MCF 10A (cell line): Measurements from ENCODE around the gene CASP3. TPM values are rescaled to one million over a fixed set of nuclear protein-coding genes. Genes with fewer than 3 reads are reported as not detected.
"Not testable (repeated sequence)": the region's sequence is repeated elsewhere in the genome, so short reads cannot be mapped to it uniquely, and the experiment has no call there.

Experiments
- BruUV-seq: library from RNA; stranded (reverse); fragments of 400-500 nt; replicated peaks from 2 replicates; lab custom pipeline; 2021; lab: Mats Ljungman, UMichigan
- CTCF ChIA-PET: fragments of 300-600 bp; sonication (Branson Sonifier 250); formaldehyde crosslinking; extraction: SDS; loops from one replicate; lab custom pipeline; 2021; ENCODE audit warnings: antibody characterized with exemption, inconsistent platforms; lab: Yijun Ruan, JAX
- POLR2A ChIA-PET: fragments of 300-600, 350-650 bp; sonication (Branson Sonifier 250); formaldehyde crosslinking; extraction: SDS; loops from one replicate; lab custom pipeline; 2020; ENCODE audit warnings: antibody characterized with exemption, inconsistent platforms; lab: Yijun Ruan, JAX
- DNase-seq: peaks from one replicate; pipeline ENCODE4 v3.0.0-alpha.2; 2018; ENCODE audit not compliant: unreplicated experiment
- H3K27ac Mint-ChIP-seq: one replicate; pipeline ENCODE4 v1.8.0; 2022; ENCODE audit warnings: mild to moderate bottlenecking, low read depth, mixed read lengths; ENCODE audit not compliant: unreplicated experiment
- H3K27me3 Mint-ChIP-seq: one replicate; pipeline ENCODE4 v1.8.0; 2022; ENCODE audit warnings: mixed read lengths; ENCODE audit not compliant: insufficient read depth, unreplicated experiment
- H3K36me3 Mint-ChIP-seq: one replicate; pipeline ENCODE4 v1.8.0; 2022; ENCODE audit warnings: mild to moderate bottlenecking, moderate library complexity, mixed read lengths; ENCODE audit not compliant: insufficient read depth, unreplicated experiment
- H3K4me1 Mint-ChIP-seq: one replicate; pipeline ENCODE4 v1.8.0; 2022; ENCODE audit warnings: mixed read lengths; ENCODE audit not compliant: insufficient read depth, unreplicated experiment
- H3K4me3 Mint-ChIP-seq: one replicate; pipeline ENCODE4 v1.8.0; 2022; ENCODE audit warnings: mild to moderate bottlenecking, moderate library complexity, mixed read lengths; ENCODE audit not compliant: unreplicated experiment
- H3K9me3 Mint-ChIP-seq: one replicate; pipeline ENCODE4 v1.8.0; 2022; ENCODE audit warnings: mixed read lengths; ENCODE audit not compliant: unreplicated experiment
- intact Hi-C: fragments of 100-400 bp; cut with micrococcal nuclease; formaldehyde crosslinking; loops from 2 replicates; pipeline ENCODE4 v1.14.1; 2022
- total RNA-seq: library from RNA; stranded (reverse); gene quantifications from 2 replicates; pipeline ENCODE4 v1.2.3, GENCODE V29; 2022
- TF ChIP-seq, protein P1 (sequence below): fragments of 200-600 bp; IDR thresholded peaks from one replicate; pipeline ENCODE4 v1.8.0; 2022; ENCODE audit warnings: antibody characterized with exemption, mild to moderate bottlenecking; ENCODE audit not compliant: unreplicated experiment

Gene CASP3
- total RNA-seq, 1 experiment from 2014 or later = 27.4 TPM

DNA sequence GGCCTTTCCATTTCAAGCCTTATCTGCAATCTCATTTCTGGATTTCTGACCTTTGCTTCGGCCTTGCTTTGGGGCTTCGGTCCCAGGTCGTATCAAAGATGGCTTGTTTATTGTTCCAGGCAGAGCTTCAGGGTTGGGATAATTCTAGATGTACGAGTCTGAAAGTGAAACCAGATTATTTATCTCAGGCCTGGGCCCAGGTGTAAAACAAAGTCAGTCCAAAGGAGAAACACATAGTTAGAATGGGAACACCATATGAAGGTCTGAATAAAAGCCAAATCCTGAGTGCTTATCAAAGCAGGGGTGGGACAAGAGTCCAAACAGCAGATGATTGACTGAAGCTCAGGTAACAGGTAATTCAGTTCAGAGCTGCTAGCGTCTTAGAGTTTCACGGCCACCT is 17.4 kb upstream of the CASP3 start:
- ChIA-PET CTCF (interaction anchor here (0.6 to 0.7 kb wide), 2 partner anchors 17 to 403 kb away, joined by 3 read pairs; no protein-coding TSS in a partner anchor), POLR2A (no interaction called here)
- no TSS peak for BruUV-seq
- Mint-ChIP-seq H3K4me3 (no peak overlapping the region), H3K27ac (no peak overlapping the region), H3K4me1 (no peaks in the 10 kb centered on the region), H3K36me3 (peaks cover 47% of the 10 kb centered on the region), H3K9me3 (no peaks in the 10 kb centered on the region), H3K27me3 (no peaks in the 10 kb centered on the region)
- intact Hi-C loops = no loop called here
- TF ChIP-seq, protein P1, sequence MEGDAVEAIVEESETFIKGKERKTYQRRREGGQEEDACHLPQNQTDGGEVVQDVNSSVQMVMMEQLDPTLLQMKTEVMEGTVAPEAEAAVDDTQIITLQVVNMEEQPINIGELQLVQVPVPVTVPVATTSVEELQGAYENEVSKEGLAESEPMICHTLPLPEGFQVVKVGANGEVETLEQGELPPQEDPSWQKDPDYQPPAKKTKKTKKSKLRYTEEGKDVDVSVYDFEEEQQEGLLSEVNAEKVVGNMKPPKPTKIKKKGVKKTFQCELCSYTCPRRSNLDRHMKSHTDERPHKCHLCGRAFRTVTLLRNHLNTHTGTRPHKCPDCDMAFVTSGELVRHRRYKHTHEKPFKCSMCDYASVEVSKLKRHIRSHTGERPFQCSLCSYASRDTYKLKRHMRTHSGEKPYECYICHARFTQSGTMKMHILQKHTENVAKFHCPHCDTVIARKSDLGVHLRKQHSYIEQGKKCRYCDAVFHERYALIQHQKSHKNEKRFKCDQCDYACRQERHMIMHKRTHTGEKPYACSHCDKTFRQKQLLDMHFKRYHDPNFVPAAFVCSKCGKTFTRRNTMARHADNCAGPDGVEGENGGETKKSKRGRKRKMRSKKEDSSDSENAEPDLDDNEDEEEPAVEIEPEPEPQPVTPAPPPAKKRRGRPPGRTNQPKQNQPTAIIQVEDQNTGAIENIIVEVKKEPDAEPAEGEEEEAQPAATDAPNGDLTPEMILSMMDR = no peak
- DNase-seq = no peak

DNA sequence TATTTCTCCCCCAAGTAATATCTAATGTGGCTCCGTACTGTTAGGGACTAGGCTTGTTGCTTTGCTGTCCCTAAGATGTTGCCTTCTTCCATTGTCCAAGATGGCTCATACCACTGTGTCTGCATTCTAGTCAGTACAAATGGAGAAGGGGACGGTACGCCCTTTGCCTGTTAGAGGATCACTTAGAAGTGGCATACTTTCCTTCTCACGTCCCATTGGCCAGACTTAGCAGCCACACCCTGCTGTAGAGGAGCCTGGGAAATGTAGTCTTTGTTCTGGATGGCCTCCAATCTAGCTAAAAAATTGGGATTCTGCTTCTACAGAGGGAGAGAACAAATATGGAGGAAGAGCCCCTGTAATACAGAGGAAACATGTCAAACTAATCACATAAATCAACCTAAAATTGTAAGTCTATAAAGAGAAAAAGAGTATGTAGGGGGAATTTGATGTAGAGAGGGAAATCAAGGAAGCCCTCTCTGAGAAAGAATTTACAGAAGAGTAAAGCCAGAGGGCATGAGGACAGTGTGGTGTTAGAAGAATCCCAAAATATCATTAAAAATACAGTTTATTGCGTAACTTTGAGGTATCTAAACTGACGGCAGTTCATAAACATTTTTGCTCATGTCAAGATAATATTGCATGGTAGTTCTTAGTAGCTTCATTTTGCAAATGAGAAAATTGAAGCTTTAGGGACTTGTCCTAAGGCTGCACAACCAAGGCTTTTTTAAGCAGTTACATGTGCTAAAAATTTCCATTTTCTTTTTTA is 15.4 kb upstream of the CASP3 start:
- ChIA-PET CTCF (no interaction called here), POLR2A (interaction anchor here (0.5 to 1.2 kb wide), 4 partner anchors 11 to 738 kb away, joined by 3 to 4 read pairs (median 3); no protein-coding TSS in a partner anchor)
- intact Hi-C loops = no loop called here
- BruUV-seq = no TSS peak
- Mint-ChIP-seq H3K9me3 (no peaks in the 10 kb centered on the region), H3K4me3 (no peak overlapping the region), H3K36me3 (peaks cover 49% of the 10 kb centered on the region), H3K27me3 (no peaks in the 10 kb centered on the region), H3K4me1 (no peaks in the 10 kb centered on the region), H3K27ac (no peak overlapping the region)
- peak; percentile 15 for DNase-seq
- TF ChIP-seq, protein P1 = no peak

DNA sequence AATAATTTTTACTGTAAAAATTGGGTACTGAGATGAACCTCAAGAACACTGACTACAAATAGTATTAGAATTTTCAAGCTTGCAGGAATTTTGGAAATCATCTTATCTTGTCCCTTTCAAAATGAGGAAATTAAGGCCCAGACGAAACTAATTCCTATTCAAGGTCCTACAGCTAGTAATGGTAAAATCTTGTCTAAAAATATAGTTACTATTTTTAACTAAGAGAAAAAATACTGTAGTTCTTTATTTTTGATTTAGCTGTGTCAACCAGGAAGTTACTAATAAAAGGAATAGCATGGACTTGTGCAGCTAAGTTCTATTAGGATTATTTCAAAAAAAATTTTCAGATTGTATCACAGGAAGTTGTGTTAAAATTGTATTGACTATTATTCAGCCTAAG is 13.0 kb upstream of the CASP3 start:
- Mint-ChIP-seq H3K4me3 (no peak overlapping the region), H3K36me3 (peaks cover 46% of the 10 kb centered on the region), H3K4me1 (no peaks in the 10 kb centered on the region), H3K9me3 (no peaks in the 10 kb centered on the region), H3K27ac (no peak overlapping the region), H3K27me3 (no peaks in the 10 kb centered on the region)
- DNase-seq = no peak
- no TSS peak for BruUV-seq
- TF ChIP-seq, protein P1 = no peak
- ChIA-PET CTCF (interaction anchor here (0.7 to 1.2 kb wide), 2 partner anchors 387 to 398 kb away, joined by 3 read pairs; no protein-coding TSS in a partner anchor), POLR2A (interaction anchor here (0.9 to 1.1 kb wide), 2 partner anchors 14 to 17 kb away, joined by 3 read pairs; no protein-coding TSS in a partner anchor)
- intact Hi-C loops = no loop called here

DNA sequence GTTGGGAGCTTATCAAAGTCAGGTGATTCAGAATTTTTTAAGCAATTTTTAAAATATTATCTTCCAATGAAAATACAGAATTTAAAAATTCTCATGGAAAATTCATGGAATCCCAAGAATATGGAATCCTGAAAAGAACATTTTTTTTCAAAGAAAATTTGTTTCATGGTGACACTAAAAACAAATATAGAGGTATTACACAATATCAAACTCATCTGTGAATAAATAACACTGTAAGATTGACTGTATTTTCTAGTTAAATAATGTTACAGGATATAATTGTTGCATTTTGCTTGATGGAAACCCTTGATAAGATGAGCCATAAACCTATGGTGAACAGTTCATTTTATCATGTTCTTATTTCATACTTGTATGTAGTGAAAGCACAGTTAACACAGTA is 11.7 kb upstream of the CASP3 start:
- no TSS peak for BruUV-seq
- Mint-ChIP-seq H3K27me3 (no peaks in the 10 kb centered on the region), H3K27ac (no peak overlapping the region), H3K4me1 (no peaks in the 10 kb centered on the region), H3K4me3 (no peak overlapping the region), H3K9me3 (no peaks in the 10 kb centered on the region), H3K36me3 (peaks cover 49% of the 10 kb centered on the region)
- ChIA-PET POLR2A (interaction anchor here (1.4 kb wide), 1 partner anchor 12 kb away, joined by 4 read pairs; the partner anchor contains the start of genes CASP3 and PRIMPOL), CTCF (no interaction called here)
- no peak for DNase-seq
- TF ChIP-seq, protein P1 = no peak
- intact Hi-C loops = no loop called here

DNA sequence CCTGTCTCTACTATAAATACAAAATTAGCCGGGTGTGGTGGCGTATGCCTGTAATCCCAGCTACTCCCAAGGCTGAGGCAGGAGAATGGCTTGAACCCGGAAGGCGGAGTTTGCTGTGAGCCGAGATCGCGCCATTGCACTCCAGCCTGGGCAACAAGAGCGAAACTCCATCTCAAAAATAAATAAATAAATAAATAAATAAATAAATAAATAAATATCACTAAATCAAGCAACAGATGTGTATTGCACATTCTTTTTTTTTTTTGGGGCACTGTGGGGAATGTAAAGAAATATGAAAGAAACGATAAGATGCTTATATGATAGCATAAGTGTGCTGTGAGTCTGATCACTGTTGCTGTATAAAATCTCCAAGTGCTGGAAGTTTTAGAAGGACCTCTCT is 8.6 kb upstream of the CASP3 start:
- H3K4me1 Mint-ChIP-seq, intact Hi-C loops: not testable (repeated sequence)
- CTCF ChIA-PET = interaction anchor here (0.7 to 0.9 kb wide), 2 partner anchors 153 to 1085 kb away, joined by 3 to 4 read pairs; no protein-coding TSS in a partner anchor

More for the DNA sequence above, 8.6 kb upstream of the CASP3 start:
- not testable (repeated sequence) for H3K9me3 Mint-ChIP-seq, DNase-seq, H3K27me3 Mint-ChIP-seq, H3K4me3 Mint-ChIP-seq, H3K27ac Mint-ChIP-seq, BruUV-seq
- peaks cover 42% of the 10 kb centered on the region for H3K36me3 Mint-ChIP-seq
- POLR2A ChIA-PET = interaction anchor here (0.7 to 1.4 kb wide), 2 partner anchors 13 to 60 kb away, joined by 3 to 4 read pairs; no protein-coding TSS in a partner anchor
